Measurements from ENCODE around the gene FANCL.
"Not testable (repeated sequence)": the region's sequence is repeated elsewhere in the genome, so short reads cannot be mapped to it uniquely, and the experiment has no call there.

Gene FANCL

GRCh38 chr2:58194458-58194857, 46.7 kb downstream of the FANCL start:
- in situ Hi-C loops (cut with MboI; ENCODE audit: low pct_unique_long_range_greater_than_20kb, low sequenced_read_pairs, unreplicated experiment) = no loop called here
- no peak for TF ChIP-seq CTCF (IDR thresholded peaks at IDR 0.05; ENCODE audit: extremely low read depth, insufficient read depth, missing control alignments)
- no peak for DNase-seq (ENCODE audit: low spot score)

DNA sequence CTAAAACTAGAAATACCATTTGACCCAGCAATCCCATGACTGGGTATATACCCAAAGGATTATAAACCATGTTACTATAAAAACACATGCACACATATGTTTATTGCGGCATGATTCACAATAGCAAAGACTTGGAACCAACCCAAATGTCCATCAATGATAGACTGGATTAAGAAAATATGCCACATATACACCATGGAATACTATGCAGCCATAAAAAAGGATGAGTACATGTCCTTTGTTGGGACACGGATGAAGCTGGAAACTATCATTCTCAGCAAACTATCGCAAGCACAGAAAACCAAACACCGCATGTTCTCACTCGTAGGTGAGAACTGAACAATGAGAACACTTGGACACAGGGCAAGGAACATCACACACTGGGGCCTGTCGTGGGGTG, 54.1 kb downstream of the FANCL start:
- in situ Hi-C loops (cut with MboI; ENCODE audit: low pct_unique_long_range_greater_than_20kb, low sequenced_read_pairs, unreplicated experiment); DNase-seq (ENCODE audit: low spot score): not testable (repeated sequence)

DNA sequence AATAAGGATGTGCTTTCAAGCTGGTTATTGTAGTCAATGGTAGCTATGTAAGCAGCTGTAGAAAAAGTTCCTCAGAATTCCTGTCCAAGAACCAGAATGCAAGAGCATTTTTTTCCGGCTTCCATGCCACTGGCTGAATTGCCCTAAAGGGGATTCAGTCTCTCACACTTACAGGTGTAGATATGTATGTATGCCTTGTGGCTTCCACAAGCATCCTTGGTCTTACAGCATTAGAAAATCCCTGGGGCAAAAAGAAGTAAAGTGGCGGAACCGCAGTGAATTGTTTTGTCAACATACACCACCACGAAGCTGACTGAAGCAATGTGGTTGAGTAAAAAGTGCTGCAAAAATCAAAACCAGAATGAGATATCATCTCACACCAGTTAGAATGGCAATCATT, 54.6 kb downstream of the FANCL start:
- in situ Hi-C loops (cut with MboI; ENCODE audit: low pct_unique_long_range_greater_than_20kb, low sequenced_read_pairs, unreplicated experiment) = no loop called here
- TF ChIP-seq CTCF (IDR thresholded peaks at IDR 0.05; ENCODE audit: extremely low read depth, insufficient read depth, missing control alignments) = no peak
- DNase-seq (ENCODE audit: low spot score) = no peak

GRCh38 chr2:58182527-58182926, 58.6 kb downstream of the FANCL start:
- TF ChIP-seq CTCF (IDR thresholded peaks at IDR 0.05; ENCODE audit: extremely low read depth, insufficient read depth, missing control alignments) = no peak
- DNase-seq (ENCODE audit: low spot score) = no peak
- in situ Hi-C loops (cut with MboI; ENCODE audit: low pct_unique_long_range_greater_than_20kb, low sequenced_read_pairs, unreplicated experiment) = no loop called here

- TF ChIP-seq CTCF (IDR thresholded peaks at IDR 0.05; ENCODE audit: extremely low read depth, insufficient read depth, missing control alignments) = no peak
- DNase-seq (ENCODE audit: low spot score) = no peak
- in situ Hi-C loops (cut with MboI; ENCODE audit: low pct_unique_long_range_greater_than_20kb, low sequenced_read_pairs, unreplicated experiment) = no loop called here
These were observed 60.5 kb downstream of the FANCL start for GRCh38 chr2:58180635-58181034.

DNA sequence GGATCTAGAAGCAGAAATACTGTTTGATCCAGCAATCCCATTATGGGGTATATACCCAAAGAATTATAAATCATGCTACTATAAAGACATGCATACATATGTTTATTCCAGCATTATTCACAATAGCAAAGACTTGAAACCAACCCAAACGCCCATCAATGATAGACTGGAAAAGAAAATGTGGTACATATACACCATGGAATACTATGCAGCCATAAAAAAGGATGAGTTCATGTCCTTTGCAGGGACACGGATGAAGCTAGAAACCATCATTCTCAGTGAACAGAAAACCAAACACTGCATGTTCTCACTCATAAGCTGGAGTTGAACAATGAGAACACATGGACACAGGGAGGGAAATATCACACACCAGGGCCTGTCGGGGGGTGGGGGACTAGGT, 61.0 kb downstream of the FANCL start:
- in situ Hi-C loops (cut with MboI; ENCODE audit: low pct_unique_long_range_greater_than_20kb, low sequenced_read_pairs, unreplicated experiment); DNase-seq (ENCODE audit: low spot score): not testable (repeated sequence)

DNA sequence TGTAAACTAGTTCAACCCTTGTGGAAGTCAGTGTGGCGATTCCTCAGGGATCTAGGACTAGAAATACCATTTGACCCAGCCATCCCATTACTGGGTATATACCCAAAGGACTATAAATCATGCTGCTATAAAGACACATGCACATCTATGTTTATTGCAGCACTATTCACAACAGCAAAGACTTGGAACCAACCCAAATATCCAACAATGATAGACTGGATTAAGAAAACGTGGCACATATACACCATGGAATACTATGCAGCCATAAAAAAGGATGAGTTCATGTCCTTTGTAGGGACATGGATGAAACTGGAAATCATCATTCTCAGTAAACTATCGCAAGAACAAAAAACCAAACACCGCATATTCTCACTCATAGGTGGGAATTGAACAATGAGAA, 63.9 kb downstream of the FANCL start:
- in situ Hi-C loops (cut with MboI; ENCODE audit: low pct_unique_long_range_greater_than_20kb, low sequenced_read_pairs, unreplicated experiment); DNase-seq (ENCODE audit: low spot score): not testable (repeated sequence)

GRCh38 chr2:58171831-58172230, 69.3 kb downstream of the FANCL start:
- not testable (repeated sequence) for DNase-seq (ENCODE audit: low spot score)

GRCh38 chr2:58170334-58170933, 70.7 kb downstream of the FANCL start:
- in situ Hi-C loops (cut with MboI; ENCODE audit: low pct_unique_long_range_greater_than_20kb, low sequenced_read_pairs, unreplicated experiment); DNase-seq (ENCODE audit: low spot score): not testable (repeated sequence)

More at GRCh38 chr2:58171831-58172230, 69.3 kb downstream of the FANCL start:
- in situ Hi-C loops (cut with MboI; ENCODE audit: low pct_unique_long_range_greater_than_20kb, low sequenced_read_pairs, unreplicated experiment) = not testable (repeated sequence)

DNA sequence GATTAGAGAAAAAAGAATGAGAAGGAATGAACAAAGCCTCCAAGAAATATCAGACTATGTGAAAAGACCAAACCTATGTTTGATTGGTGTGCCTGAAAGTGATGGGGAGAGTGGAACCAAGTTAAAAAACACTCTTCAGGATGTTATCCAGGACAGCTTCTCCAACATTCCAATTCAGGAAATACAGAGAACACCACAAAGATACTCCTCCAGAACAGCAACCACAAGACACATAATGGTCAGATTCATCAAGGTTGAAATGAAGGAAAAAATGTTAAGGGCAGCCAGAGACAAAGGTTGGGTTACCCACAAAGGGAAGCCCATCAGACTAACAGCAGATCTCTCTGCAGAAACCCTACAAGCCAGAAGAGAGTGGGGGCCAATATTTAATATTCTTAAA, 71.3 kb downstream of the FANCL start:
- DNase-seq (ENCODE audit: low spot score); in situ Hi-C loops (cut with MboI; ENCODE audit: low pct_unique_long_range_greater_than_20kb, low sequenced_read_pairs, unreplicated experiment): not testable (repeated sequence)

DNA sequence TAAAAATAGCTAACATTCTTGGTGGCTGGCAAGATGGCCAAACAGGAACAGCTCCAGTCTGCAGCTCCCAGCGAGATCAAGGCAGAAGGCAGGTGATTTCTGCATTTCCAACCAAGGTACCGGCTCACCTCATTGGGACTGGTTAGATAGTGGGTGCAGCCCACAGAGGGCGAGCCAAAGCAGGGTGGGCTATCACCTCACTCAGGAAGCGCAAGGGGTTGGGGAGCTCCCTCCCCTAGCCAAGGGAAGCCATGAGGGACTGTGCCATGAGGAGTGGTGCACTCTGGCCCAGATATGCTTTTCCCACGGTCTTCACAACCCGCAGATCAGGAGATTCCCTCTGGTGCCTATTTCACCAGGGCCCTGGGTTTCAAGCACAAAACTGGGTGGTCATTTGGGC, 73.0 kb downstream of the FANCL start:
- in situ Hi-C loops (cut with MboI; ENCODE audit: low pct_unique_long_range_greater_than_20kb, low sequenced_read_pairs, unreplicated experiment); DNase-seq (ENCODE audit: low spot score): not testable (repeated sequence)

Data from GM13977 (cell line).